ENCODE measurements around the gene ASPHD2. TPM values are rescaled to one million over a fixed set of nuclear protein-coding genes. Genes with fewer than 3 reads are reported as not detected.

Gene ASPHD2
- total RNA-seq, 1 experiment from 2014 or later: 7.1 TPM

DNA sequence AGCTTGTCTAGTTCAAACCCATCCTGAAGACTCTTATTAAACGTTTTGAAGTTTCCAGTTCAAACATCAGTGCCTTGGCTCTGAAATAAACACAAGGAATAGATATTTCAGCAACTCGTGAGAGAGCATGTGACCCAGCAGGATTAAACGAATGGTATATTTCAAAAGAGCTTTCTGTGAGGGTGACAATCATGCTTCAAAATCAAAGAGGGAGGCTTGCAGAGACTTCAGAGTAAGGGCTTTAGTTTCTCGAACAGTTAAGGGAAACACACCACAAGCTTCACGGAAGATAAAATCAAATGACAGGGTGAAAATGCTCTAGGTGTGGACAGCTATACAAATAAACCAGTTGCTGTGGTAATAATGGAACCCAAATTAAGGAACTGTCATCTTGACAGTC is 53.1 kb downstream of the ASPHD2 start:
- H3K9me3 ChIP-seq (ENCODE audit: control insufficient read depth, low read depth, low read length): no peaks in the 10 kb centered on the region
- no peak overlapping the region for H2BK20ac ChIP-seq (ENCODE audit: low read depth, low read length, poor library complexity, severe bottlenecking)
- no peaks in the 10 kb centered on the region; the same call in 1 of the 2 replicates for H3K4me1 ChIP-seq (ENCODE audit: insufficient read depth, low read length)
- Mint-ChIP-seq H3K27ac (peak overlapping the region in 1 of 3 experiments; percentile 100; a peak in 1 of 7 replicates), H3K27me3 (ENCODE audit: low read depth) (no peaks in the 10 kb centered on the region), H3K4me1 (peaks cover 43 to 44% of the 10 kb centered on the region in 2 experiments), H3K36me3 (ENCODE audit: insufficient read depth in 1 of 3, low read depth in 3 of 3) (peaks cover 6 to 31% (median 25%) of the 10 kb centered on the region in 3 experiments; a peak in 6 of 7 replicates), H3K9me3 (no peaks in the 10 kb centered on the region; a peak in 1 of 5 replicates), H3K4me3 (peak overlapping the region; percentile 96 to 98)
- peaks cover 10% of the 10 kb centered on the region for H3K79me1 ChIP-seq (ENCODE audit: insufficient read depth, low read depth, low read length, poor library complexity, severe bottlenecking)
- H3K23ac ChIP-seq (ENCODE audit: insufficient read length, low read depth, low read length): no peak overlapping the region
- no peak overlapping the region for H3K4ac ChIP-seq (ENCODE audit: low read depth, low read length)
- H2BK15ac ChIP-seq (ENCODE audit: low read depth, low read length): no peak overlapping the region
- no peak overlapping the region for H3K27ac ChIP-seq (ENCODE audit: insufficient read length, low read depth, low read length)
- H2AFZ ChIP-seq (ENCODE audit: low read length): no peak overlapping the region
- TF ChIP-seq, protein P1, sequence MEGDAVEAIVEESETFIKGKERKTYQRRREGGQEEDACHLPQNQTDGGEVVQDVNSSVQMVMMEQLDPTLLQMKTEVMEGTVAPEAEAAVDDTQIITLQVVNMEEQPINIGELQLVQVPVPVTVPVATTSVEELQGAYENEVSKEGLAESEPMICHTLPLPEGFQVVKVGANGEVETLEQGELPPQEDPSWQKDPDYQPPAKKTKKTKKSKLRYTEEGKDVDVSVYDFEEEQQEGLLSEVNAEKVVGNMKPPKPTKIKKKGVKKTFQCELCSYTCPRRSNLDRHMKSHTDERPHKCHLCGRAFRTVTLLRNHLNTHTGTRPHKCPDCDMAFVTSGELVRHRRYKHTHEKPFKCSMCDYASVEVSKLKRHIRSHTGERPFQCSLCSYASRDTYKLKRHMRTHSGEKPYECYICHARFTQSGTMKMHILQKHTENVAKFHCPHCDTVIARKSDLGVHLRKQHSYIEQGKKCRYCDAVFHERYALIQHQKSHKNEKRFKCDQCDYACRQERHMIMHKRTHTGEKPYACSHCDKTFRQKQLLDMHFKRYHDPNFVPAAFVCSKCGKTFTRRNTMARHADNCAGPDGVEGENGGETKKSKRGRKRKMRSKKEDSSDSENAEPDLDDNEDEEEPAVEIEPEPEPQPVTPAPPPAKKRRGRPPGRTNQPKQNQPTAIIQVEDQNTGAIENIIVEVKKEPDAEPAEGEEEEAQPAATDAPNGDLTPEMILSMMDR (conservative IDR thresholded peaks at IDR 0.05): no peak
- no CpG with 5 or more reads among the region's 5 CpGs for WGBS (ENCODE audit: extremely low coverage, insufficient read length, low lambda C conversion rate)
- no peaks in the 10 kb centered on the region for H4K20me1 ChIP-seq (ENCODE audit: control insufficient read depth, insufficient read depth, insufficient read length)
- H4K8ac ChIP-seq (replicated peaks; ENCODE audit: insufficient read length, low read depth, low read length): no peak overlapping the region
- H3K4me2 ChIP-seq (ENCODE audit: insufficient read depth, insufficient read length, low read length): no peak overlapping the region
- H4K5ac ChIP-seq (ENCODE audit: insufficient read length, low read depth, low read length): no peak overlapping the region
- H2BK12ac ChIP-seq (ENCODE audit: insufficient read length, low read depth, low read length): no peak overlapping the region
- no peak overlapping the region for H3K9ac ChIP-seq (ENCODE audit: extremely low read depth, insufficient read length, low read length)
- no peaks in the 10 kb centered on the region for H3K23me2 ChIP-seq (ENCODE audit: insufficient read length, low read depth, low read length, poor library complexity, severe bottlenecking)
- no peak overlapping the region for H3K14ac ChIP-seq (ENCODE audit: insufficient read depth, low read length)
- no peak overlapping the region for H3K18ac ChIP-seq (ENCODE audit: insufficient read length, low read depth, low read length)
- no peak overlapping the region for H3T11ph ChIP-seq (ENCODE audit: low read length)
- H4K91ac ChIP-seq (ENCODE audit: insufficient read length, low read depth, low read length): no peak overlapping the region
- peaks cover 5% of the 10 kb centered on the region; the same call in 1 of the 2 replicates for H3K79me2 ChIP-seq (ENCODE audit: insufficient read depth, low read length)
- no peak for DNase-seq
- H2AK5ac ChIP-seq (ENCODE audit: insufficient read length, low read length): no peak overlapping the region
- H3K27me3 ChIP-seq (ENCODE audit: insufficient read depth, low read length): no peaks in the 10 kb centered on the region
- no peak overlapping the region for H3K56ac ChIP-seq (ENCODE audit: insufficient read length, low read depth, low read length)
- H2BK120ac ChIP-seq (ENCODE audit: low read depth, low read length, poor library complexity, severe bottlenecking): no peak overlapping the region
- H2BK5ac ChIP-seq (ENCODE audit: insufficient read length, low read length): no peak overlapping the region
